Subcutaneous adipose tissue (tissue), 4 donors: ENCODE results near the gene SIDT2. TPM values are rescaled to one million over a fixed set of nuclear protein-coding genes. Genes with fewer than 3 reads are reported as not detected.

Experiments used
- total RNA-seq, 4 donors: library from RNA; depleted of rRNA; stranded (reverse); fragments of >200 nt; gene quantifications; one replicate each; pipeline ENCODE4 v1.1.0, GENCODE V29; 2016
- TF ChIP-seq, protein P1 (sequence below): fragments of 450-650 bp; IDR thresholded peaks from one replicate; pipeline ENCODE4 v1.5.1; 2016; ENCODE audit warnings: low read depth, mild to moderate bottlenecking, control low read depth, antibody characterized with exemption, moderate library complexity

SIDT2 gene
- total RNA-seq, 4 donors from 2014 or later: 68.9 to 115 (median 90.3) TPM

DNA sequence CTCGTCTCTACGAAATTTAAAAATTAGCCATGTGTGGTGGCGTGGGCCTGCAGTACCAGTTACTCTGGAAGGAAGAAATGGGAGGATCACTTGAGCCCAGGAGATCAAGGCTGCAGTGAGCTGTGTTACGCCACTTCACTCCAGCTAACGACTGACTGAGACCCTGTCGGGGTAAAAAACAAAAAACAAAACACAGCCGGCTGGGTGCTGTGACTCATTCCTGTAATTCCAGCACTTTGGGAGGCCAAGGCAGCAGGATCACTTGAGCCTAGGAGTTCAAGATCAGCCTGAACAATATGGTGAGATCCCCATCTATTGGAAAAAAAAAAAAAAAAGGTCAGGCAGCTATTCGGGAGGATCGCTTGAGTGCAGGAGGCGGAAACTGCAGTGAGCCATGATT is 32.0 kb upstream of the SIDT2 start:
- TF ChIP-seq, protein P1, sequence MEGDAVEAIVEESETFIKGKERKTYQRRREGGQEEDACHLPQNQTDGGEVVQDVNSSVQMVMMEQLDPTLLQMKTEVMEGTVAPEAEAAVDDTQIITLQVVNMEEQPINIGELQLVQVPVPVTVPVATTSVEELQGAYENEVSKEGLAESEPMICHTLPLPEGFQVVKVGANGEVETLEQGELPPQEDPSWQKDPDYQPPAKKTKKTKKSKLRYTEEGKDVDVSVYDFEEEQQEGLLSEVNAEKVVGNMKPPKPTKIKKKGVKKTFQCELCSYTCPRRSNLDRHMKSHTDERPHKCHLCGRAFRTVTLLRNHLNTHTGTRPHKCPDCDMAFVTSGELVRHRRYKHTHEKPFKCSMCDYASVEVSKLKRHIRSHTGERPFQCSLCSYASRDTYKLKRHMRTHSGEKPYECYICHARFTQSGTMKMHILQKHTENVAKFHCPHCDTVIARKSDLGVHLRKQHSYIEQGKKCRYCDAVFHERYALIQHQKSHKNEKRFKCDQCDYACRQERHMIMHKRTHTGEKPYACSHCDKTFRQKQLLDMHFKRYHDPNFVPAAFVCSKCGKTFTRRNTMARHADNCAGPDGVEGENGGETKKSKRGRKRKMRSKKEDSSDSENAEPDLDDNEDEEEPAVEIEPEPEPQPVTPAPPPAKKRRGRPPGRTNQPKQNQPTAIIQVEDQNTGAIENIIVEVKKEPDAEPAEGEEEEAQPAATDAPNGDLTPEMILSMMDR: no peak

DNA sequence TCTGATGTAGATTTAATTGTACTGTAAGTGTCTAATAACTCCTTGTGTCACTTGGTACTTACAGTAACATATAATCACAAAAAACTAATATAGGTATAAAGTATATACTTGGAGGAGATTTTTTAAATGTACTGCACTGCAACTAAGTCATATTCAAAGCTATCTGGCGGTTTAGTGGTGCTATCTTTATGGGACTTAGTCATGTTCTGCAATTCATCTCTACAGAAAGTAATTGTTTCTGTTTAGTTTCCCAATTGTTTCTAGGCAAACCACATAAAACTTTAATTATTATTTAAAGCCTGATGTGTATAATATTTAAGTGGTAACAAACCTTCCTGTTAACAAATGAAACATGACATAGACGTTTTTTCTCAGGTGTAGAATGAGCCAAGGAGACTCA is 26.5 kb upstream of the SIDT2 start:
- TF ChIP-seq, protein P1: no peak

DNA sequence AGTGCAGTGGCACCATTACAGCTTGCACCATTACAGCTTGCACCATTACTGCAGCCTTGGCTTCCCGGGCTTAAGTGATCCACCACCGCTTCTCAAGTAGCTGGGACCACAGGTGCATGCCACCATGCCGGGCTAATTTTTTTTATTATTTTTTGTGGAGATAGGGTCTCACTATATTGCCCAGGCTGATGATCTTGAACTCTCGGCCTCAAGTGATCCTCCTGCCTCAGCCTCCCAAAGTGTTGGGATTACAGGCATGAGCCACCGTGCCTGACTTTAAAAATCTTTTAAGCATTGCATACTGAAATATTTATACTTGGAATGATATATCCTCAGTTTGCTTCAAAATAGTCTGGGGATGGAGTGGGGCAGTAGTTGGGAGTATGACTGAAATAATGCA is 24.1 kb upstream of the SIDT2 start:
- TF ChIP-seq, protein P1: no peak

DNA sequence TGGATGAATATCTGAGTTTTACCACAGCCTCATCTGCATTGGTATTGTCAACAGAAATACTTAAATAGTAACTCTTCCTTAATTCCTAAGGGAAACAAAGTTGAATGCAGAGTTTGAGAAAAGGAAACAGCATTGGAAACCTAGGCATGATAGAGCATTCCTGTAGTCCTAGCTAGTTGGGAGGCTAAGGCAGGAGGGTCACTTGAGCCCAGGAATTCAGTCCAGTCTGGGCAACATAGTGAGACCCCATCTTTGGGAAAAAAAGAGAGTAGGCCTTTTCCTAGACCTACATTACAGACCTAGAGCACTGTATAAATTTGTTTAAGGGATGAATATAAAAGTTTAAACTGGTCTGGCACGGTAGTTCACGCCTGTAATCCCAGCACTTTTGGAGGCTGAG is 21.0 kb upstream of the SIDT2 start:
- TF ChIP-seq, protein P1: no peak

DNA sequence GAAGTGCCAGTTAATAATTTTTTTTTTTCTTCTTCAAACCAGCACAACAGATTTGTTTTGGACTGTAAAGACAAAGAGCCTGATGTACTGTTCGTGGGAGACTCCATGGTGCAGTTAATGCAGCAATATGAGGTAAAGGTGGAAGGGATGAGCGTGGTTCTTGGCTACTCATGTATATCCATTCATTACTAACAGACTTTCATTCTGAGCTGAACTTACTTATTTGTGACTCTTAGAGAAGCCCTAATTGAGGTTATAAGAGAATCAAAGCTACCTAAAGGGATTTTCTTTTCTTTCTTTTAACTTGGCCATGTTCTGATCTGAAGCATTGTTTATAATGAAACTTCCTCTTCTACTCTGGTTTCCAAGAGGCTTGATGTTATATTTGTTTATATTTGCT is 18.7 kb upstream of the SIDT2 start:
- TF ChIP-seq, protein P1: no peak

DNA sequence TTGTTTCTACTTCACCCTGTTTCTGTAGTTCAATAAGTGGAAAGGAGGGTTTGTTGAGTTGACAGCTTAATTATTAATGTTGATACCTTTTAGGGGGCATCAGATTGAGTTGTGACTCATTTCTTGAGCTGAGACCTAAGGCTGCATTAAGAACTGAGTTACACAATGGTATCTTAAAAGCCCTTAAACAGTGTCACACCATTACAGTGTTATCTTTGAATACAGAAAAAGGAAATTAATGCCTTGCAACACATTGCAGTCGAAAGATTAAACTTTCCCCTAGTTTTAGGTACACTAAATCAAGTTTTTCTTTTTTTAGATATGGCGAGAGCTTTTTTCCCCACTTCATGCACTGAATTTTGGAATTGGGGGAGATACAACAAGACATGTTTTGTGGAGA is 17.7 kb upstream of the SIDT2 start:
- TF ChIP-seq, protein P1: no peak

DNA sequence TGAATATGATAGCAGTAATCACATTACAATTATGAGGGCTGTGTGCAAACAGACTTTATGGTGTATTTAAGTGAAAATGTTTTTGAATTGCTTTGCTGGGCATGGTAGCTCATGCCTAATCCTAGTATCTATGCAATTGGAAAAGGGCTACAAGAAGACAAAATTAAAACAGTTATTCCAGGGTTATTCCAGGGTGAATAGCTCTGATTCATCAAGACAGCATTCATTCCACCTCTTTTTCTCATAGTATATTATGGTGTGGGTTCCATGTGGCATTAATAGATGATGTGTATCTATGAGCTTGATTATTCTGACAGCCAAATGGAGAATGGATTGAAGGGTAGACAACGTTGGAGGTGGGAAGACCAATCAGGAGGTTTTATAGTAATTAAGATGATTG is 12.1 kb upstream of the SIDT2 start:
- TF ChIP-seq, protein P1: no peak
